ENCODE results near the gene HHAT. TPM values are rescaled to one million over a fixed set of nuclear protein-coding genes. Genes with fewer than 3 reads are reported as not detected.

Gene HHAT
- total RNA-seq, 1 experiment from 2014 or later, result 3.0 TPM

DNA sequence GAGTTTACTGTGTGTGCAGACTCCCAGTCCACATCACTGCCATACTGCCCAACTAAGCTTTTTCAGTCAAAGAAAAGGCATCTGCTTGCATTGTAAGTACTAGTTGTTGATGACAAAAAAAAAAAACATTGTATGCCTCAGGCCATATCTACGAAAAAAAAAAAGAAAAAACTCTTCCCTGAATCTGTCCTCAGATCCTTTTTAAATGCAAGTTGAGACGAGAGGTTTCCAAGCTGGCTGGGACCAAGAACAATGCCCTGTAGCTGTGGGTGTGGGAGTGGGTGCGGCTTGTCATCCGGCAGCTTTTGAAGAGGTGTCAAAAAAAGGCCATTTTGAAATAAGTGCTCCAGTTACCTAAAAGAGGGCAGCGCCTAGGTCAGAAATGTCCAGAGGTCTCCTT lies 29.2 kb upstream of the HHAT start:
- H3K4me3 ChIP-seq (ENCODE audit: low read depth, low read length, poor library complexity, severe bottlenecking), result no peak overlapping the region
- peaks cover 16% of the 10 kb centered on the region for H3K4me1 ChIP-seq (ENCODE audit: insufficient read depth, low read length, poor library complexity, severe bottlenecking)
- intact Hi-C loops (cut with micrococcal nuclease; ENCODE audit: unreplicated experiment), result no loop called here
- POLR2A ChIA-PET (ENCODE audit: low non-redundant PET), result no interaction called here
- no peaks in the 10 kb centered on the region for H3K9me3 ChIP-seq (ENCODE audit: low read depth, low read length, poor library complexity, severe bottlenecking)
- TF ChIP-seq EZH2 (IDR thresholded peaks at IDR 0.05; ENCODE audit: borderline replicate concordance, low read depth, low read length, poor library complexity, severe bottlenecking) (no peak), CTCF (conservative IDR thresholded peaks at IDR 0.05; ENCODE audit: low read depth, low read length) (no peak)
- H3K27me3 ChIP-seq (replicated peaks; ENCODE audit: insufficient read depth, low read depth, low read length, poor library complexity), result no peaks in the 10 kb centered on the region
- no peak for DNase-seq (ENCODE audit: low spot score)
- H3K27ac ChIP-seq (ENCODE audit: low read depth, low read length, poor library complexity, severe bottlenecking), result no peak overlapping the region
- no peaks in the 10 kb centered on the region for H3K36me3 ChIP-seq (ENCODE audit: insufficient read depth, low read length, poor library complexity, severe bottlenecking)
- CTCF ChIA-PET, result interaction anchor here (0.6 kb wide), 1 partner anchor 36 kb away, joined by 8 read pairs; no protein-coding TSS in a partner anchor
- BruUV-seq (replicated peaks), result no TSS peak

- TF ChIP-seq CTCF (conservative IDR thresholded peaks at IDR 0.05; ENCODE audit: low read depth, low read length) (no peak), EZH2 (IDR thresholded peaks at IDR 0.05; ENCODE audit: borderline replicate concordance, low read depth, low read length, poor library complexity, severe bottlenecking) (no peak)
- CTCF ChIA-PET, result no interaction called here
These were observed 27.6 kb upstream of the HHAT start for GRCh38 chr1:210300923-210301614.

GRCh38 chr1:210301615-210302000 lies 27.1 kb upstream of the HHAT start:
- H3K9me3 ChIP-seq (ENCODE audit: low read depth, low read length, poor library complexity, severe bottlenecking), result no peaks in the 10 kb centered on the region
- intact Hi-C loops (cut with micrococcal nuclease; ENCODE audit: unreplicated experiment), result no loop called here
- no peak for DNase-seq (ENCODE audit: low spot score)
- no peaks in the 10 kb centered on the region for H3K27me3 ChIP-seq (replicated peaks; ENCODE audit: insufficient read depth, low read depth, low read length, poor library complexity)
- BruUV-seq (replicated peaks), result no TSS peak
- ChIA-PET POLR2A (ENCODE audit: low non-redundant PET) (no interaction called here), CTCF (no interaction called here)
- no peaks in the 10 kb centered on the region for H3K36me3 ChIP-seq (ENCODE audit: insufficient read depth, low read length, poor library complexity, severe bottlenecking)
- no peak overlapping the region for H3K4me3 ChIP-seq (ENCODE audit: low read depth, low read length, poor library complexity, severe bottlenecking)
- TF ChIP-seq EZH2 (IDR thresholded peaks at IDR 0.05; ENCODE audit: borderline replicate concordance, low read depth, low read length, poor library complexity, severe bottlenecking), result no peak
- H3K27ac ChIP-seq (ENCODE audit: low read depth, low read length, poor library complexity, severe bottlenecking), result no peak overlapping the region
- H3K4me1 ChIP-seq (ENCODE audit: insufficient read depth, low read length, poor library complexity, severe bottlenecking), result no peaks in the 10 kb centered on the region

More at GRCh38 chr1:210300923-210301614, 27.6 kb upstream of the HHAT start:
- H3K27ac ChIP-seq (ENCODE audit: low read depth, low read length, poor library complexity, severe bottlenecking), result no peak overlapping the region
- intact Hi-C loops (cut with micrococcal nuclease; ENCODE audit: unreplicated experiment), result no loop called here
- H3K27me3 ChIP-seq (replicated peaks; ENCODE audit: insufficient read depth, low read depth, low read length, poor library complexity), result no peaks in the 10 kb centered on the region
- no peaks in the 10 kb centered on the region for H3K9me3 ChIP-seq (ENCODE audit: low read depth, low read length, poor library complexity, severe bottlenecking)
- H3K4me1 ChIP-seq (ENCODE audit: insufficient read depth, low read length, poor library complexity, severe bottlenecking), result peaks cover under 1% of the 10 kb centered on the region
- no peaks in the 10 kb centered on the region for H3K36me3 ChIP-seq (ENCODE audit: insufficient read depth, low read length, poor library complexity, severe bottlenecking)
- POLR2A ChIA-PET (ENCODE audit: low non-redundant PET), result no interaction called here
- H3K4me3 ChIP-seq (ENCODE audit: low read depth, low read length, poor library complexity, severe bottlenecking), result no peak overlapping the region
- DNase-seq (ENCODE audit: low spot score), result no peak
- BruUV-seq (replicated peaks), result no TSS peak

GRCh38 chr1:210302501-210302900 lies 26.2 kb upstream of the HHAT start:
- no peaks in the 10 kb centered on the region for H3K27me3 ChIP-seq (replicated peaks; ENCODE audit: insufficient read depth, low read depth, low read length, poor library complexity)
- TF ChIP-seq EZH2 (IDR thresholded peaks at IDR 0.05; ENCODE audit: borderline replicate concordance, low read depth, low read length, poor library complexity, severe bottlenecking), result no peak
- TF ChIP-seq CTCF (conservative IDR thresholded peaks at IDR 0.05; ENCODE audit: low read depth, low read length), result no peak
- H3K36me3 ChIP-seq (ENCODE audit: insufficient read depth, low read length, poor library complexity, severe bottlenecking), result no peaks in the 10 kb centered on the region
- no peak overlapping the region for H3K4me3 ChIP-seq (ENCODE audit: low read depth, low read length, poor library complexity, severe bottlenecking)
- no peak overlapping the region for H3K27ac ChIP-seq (ENCODE audit: low read depth, low read length, poor library complexity, severe bottlenecking)
- H3K9me3 ChIP-seq (ENCODE audit: low read depth, low read length, poor library complexity, severe bottlenecking), result no peaks in the 10 kb centered on the region
- BruUV-seq (replicated peaks), result no TSS peak
- no peaks in the 10 kb centered on the region for H3K4me1 ChIP-seq (ENCODE audit: insufficient read depth, low read length, poor library complexity, severe bottlenecking)
- DNase-seq (ENCODE audit: low spot score), result no peak
- intact Hi-C loops (cut with micrococcal nuclease; ENCODE audit: unreplicated experiment), result no loop called here
- ChIA-PET CTCF (no interaction called here), POLR2A (ENCODE audit: low non-redundant PET) (no interaction called here)
